ENCODE measurements around the gene CHMP4A. TPM values are rescaled to one million over a fixed set of nuclear protein-coding genes. Genes with fewer than 3 reads are reported as not detected.

The CHMP4A gene
- polyA plus RNA-seq, 1 experiment, result 36.3 TPM

- ChIA-PET CTCF (interaction anchor here (0.8 to 2.0 kb wide), 11 partner anchors 8 to 215 kb away, joined by 3 to 12 read pairs (median 4); partner anchors contain the start of genes DHRS1, IRF9, NOP9 and TINF2), POLR2A (no interaction called here)
- peaks cover 7% of the 10 kb centered on the region for H3K36me3 ChIP-seq (ENCODE audit: control insufficient read depth, insufficient read depth, low read length)
Observed at GRCh38 chr14:24216345-24216699, 3.0 kb upstream of the CHMP4A start.

GRCh38 chr14:24215495-24216344 is 2.4 kb upstream of the CHMP4A start, which contains the start of gene MDP1:
TSS of gene MDP1 (minus strand) at chr14:24216066. CDS start at chr14:24215955, 111 bp downstream.
- TF ChIP-seq CTCF (IDR thresholded peaks at IDR 0.05; ENCODE audit: insufficient read depth, low read depth, low read length), result peak; percentile 47

More at GRCh38 chr14:24216345-24216699, 3.0 kb upstream of the CHMP4A start:
- Histone ChIP-seq H3K27me3 (ENCODE audit: control insufficient read depth, insufficient read depth, low read length) (no peaks in the 10 kb centered on the region), H3K4me3 (ENCODE audit: low read depth, low read length) (peak overlapping the region; percentile 64)
- TF ChIP-seq CTCF (IDR thresholded peaks at IDR 0.05; ENCODE audit: insufficient read depth, low read depth, low read length), result no peak
- DNase-seq (ENCODE audit: low read depth), result no peak

GRCh38 chr14:24213866-24214662 is 776 bp upstream of the CHMP4A start:
- CTCF ChIA-PET, result interaction anchor here (0.9 to 2.4 kb wide), 6 partner anchors 28 to 94 kb away, joined by 3 to 10 read pairs (median 4); partner anchors contain the start of genes CIDEB, IRF9, PSME2 and TINF2
- Histone ChIP-seq H3K27me3 (ENCODE audit: control insufficient read depth, insufficient read depth, low read length) (no peaks in the 10 kb centered on the region), H3K4me3 (ENCODE audit: low read depth, low read length) (peak overlapping the region; percentile 84), H3K36me3 (ENCODE audit: control insufficient read depth, insufficient read depth, low read length) (peaks cover 16% of the 10 kb centered on the region)
- POLR2A ChIA-PET, result interaction anchor here (0.6 kb wide), 1 partner anchor 9 kb away, joined by 8 read pairs; no protein-coding TSS in a partner anchor
- TF ChIP-seq CTCF (IDR thresholded peaks at IDR 0.05; ENCODE audit: insufficient read depth, low read depth, low read length), result no peak
- no peak for DNase-seq (ENCODE audit: low read depth)

More at GRCh38 chr14:24215495-24216344, 2.4 kb upstream of the CHMP4A start, which contains the start of gene MDP1:
- DNase-seq (ENCODE audit: low read depth), result peak; percentile 38
- CTCF ChIA-PET, result interaction anchor here (0.8 to 2.0 kb wide), 11 partner anchors 9 to 216 kb away, joined by 3 to 12 read pairs (median 4); partner anchors contain the start of genes DHRS1, IRF9, NOP9 and TINF2
- Histone ChIP-seq H3K27me3 (ENCODE audit: control insufficient read depth, insufficient read depth, low read length) (no peaks in the 10 kb centered on the region), H3K4me3 (ENCODE audit: low read depth, low read length) (peak within 1 kb of the TSS; percentile 64), H3K36me3 (ENCODE audit: control insufficient read depth, insufficient read depth, low read length) (peaks cover 7% of the 10 kb centered on the region)
- POLR2A ChIA-PET, result interaction anchor here (0.6 to 0.7 kb wide), 2 partner anchors 27 to 227 kb away, joined by 3 to 8 read pairs; partner anchors contain the start of gene SDR39U1

- Histone ChIP-seq H3K27me3 (ENCODE audit: control insufficient read depth, insufficient read depth, low read length) (no peaks in the 10 kb centered on the region), H3K4me3 (ENCODE audit: low read depth, low read length) (no peak overlapping the region), H3K36me3 (ENCODE audit: control insufficient read depth, insufficient read depth, low read length) (peaks cover 23% of the 10 kb centered on the region)
- no peak for TF ChIP-seq CTCF (IDR thresholded peaks at IDR 0.05; ENCODE audit: insufficient read depth, low read depth, low read length)
- DNase-seq (ENCODE audit: low read depth), result no peak
- ChIA-PET POLR2A (no interaction called here), CTCF (interaction anchor here (1.8 kb wide), 1 partner anchor 86 kb away, joined by 6 read pairs; no protein-coding TSS in a partner anchor)
Observed at GRCh38 chr14:24211311-24211710, 2.0 kb downstream of the CHMP4A start.

Data from BJ (cell line).